Measurements from ENCODE around the gene APOB.

Gene APOB

DNA sequence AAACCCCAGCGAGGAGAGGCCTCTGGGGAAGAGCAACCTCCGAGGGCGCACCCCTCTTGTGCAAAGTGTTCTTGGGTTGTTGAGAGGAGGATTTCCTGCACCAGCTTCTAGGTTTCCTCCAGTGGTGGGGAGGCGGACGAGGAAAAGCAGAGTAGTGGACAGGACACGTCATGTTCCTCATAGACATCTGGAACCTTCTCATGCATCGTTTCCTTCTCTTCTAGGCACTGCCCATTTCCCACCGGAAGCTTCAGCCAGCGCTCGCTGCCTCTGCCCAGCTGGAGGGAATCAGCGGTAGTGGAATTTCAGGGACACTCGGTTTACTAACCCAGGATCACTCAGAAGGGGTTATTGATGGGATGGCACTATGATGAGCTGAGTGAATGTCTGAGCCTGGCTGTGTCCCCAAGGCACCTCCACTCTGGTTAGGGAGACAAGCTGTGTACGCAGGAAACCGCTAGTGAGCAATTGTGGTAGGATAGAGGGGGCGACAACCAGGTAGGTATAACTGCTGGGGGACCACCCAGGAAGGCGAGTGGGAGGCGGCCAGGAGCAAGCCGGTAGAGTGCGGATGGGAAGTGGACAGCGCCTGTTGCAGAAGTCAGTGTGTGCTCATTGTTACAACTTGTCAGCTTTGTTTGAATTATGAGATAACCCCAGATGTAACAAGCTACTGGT is 960 bp upstream of the APOB start:
- no peak for DNase-seq

DNA sequence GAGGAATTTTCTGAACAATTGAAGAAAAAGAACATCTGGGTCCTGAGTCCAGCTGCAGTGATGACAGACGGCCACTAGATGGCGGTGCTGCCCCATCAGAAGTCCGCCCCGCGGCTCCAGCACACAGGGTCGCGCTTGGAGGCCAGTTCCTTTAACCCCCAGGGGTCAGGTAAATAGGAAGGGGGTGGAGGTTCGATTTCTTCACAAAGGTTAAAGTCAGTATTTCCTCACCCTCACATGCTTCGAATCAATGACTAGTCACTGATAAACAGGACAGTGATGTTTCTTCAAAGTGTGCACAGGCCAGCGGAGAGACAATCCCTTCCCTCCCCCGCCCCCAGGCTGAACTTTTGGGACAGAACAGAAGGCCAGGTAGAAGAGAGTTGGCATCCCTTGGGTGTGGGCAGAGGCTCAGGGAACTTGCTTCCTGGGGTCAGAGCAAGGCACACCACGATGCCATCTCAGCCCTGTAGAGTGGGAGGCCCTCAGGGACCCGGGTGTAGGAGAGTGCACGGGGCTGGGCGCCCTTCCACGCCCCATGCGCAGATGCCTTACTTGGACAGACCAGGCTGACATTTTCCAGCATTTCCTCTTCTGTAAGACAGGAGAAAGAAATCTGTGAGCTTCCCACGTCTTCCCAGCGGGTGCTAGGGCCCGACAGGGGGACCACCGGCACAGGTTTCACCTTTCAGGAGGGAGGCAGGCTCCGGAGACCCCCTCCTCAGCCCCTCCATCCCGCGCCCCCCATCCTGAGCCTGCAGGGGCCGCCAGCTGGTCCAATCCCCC is 722 bp downstream of the APOB start:
- peak; percentile 4 to 69 for DNase-seq

DNA sequence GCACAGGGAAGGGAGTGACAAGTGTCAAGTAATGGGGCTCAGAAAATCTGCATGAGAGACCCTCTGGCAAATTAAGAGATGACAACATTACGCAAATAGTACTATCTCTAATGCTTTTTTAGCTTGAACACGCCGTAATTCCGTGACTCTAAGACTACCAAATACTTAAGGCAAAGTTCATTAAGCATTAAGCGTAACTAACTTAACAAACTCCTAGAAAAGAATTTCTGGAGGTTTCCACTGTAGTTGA is 1.2 kb downstream of the APOB start:
- no peak for DNase-seq

DNA sequence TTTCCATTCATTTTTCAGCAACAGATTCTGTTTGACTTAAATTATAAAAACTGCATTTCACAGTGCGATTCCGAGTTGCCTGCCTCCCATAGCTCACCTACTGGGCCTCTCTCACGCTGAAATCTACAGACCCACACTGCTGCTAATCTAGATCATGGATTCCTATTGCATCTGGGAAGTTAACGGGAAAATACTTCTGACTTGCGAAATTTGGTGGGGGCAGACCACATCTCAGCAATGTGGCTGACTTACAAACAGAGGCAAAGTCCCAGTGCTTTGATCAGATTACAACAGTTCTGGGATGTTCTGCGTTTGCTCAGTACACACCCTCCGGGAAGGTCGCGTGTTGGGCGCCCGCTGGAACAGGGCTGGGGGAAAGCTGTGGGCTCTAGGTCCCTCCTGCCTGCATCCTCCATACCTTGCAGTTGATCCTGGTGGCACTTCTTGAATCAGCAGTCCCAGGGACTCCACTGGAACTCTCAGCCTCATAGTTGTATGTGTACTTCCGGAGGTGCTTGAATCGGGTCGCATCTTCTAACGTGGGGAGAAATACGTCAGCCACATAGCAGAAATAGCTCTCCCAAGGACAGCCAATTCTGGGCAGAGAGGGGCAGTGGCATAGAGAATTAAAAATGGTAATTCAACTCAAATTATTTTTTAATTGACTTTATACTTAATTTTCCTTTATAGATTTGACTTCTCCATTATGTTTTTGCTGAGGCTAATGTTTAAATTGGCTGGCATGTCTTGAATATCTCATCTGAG is 1.7 kb downstream of the APOB start:
- DNase-seq = no peak

DNA sequence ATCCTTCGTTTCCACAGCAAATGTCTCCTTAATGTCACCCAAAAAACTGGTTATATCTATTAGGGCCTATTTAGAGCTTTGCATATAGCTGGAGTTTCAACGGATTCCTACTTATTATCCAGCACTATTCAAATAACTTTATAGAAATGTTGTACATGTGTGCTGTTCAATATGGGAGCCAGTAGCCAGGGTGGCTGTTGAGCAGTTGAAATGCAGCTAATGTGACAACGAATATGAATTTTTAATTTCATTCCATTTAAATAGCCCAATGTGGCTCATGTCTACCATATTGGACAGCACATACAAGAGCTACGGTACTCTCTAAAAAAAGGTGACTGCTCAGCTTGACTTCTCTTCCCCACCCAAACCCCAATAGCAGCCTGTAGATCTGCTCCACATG is 2.4 kb downstream of the APOB start:
- no peak for DNase-seq

DNA sequence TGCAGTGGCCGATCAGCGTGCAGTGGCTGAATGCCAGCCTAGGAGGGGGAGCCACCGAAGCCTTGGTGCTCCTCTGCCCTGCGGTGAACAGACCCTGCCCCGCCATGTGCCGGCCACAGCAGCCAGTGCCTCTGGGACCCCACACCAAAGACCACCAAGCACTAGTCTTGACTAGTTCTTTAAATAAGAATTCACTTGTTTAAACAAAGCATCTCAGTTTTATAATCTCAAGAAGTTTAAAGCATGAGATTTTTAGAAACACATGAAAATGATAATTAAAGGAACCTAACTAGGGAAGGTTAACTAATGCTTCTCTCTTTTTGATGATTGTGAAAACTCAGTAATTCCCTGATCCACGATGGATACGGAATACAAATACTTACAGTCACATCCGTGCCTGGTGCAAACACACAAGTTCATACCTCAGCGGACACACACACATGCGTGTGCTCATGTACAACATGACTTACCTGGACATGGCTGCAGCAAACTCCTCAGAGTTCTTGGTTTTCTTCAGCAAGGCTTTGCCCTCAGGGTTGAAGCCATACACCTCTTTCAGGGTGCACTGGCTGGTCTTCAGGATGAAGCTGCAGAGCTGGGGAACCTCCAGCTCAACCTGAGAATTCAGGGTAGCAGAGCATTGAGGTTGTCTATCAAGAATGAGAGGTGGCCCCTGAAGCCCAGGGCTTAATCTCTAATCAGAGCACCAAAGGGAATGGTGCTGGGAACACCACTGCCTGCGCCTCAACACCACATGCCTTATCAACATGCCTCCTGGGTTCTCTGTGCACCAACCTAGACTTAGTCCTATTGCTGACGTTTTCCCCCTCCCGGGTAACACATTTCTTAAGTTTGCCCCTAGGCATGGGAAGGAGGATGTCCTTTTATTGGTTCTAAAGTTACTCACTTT is 3.1 kb downstream of the APOB start:
- no peak for DNase-seq

DNA sequence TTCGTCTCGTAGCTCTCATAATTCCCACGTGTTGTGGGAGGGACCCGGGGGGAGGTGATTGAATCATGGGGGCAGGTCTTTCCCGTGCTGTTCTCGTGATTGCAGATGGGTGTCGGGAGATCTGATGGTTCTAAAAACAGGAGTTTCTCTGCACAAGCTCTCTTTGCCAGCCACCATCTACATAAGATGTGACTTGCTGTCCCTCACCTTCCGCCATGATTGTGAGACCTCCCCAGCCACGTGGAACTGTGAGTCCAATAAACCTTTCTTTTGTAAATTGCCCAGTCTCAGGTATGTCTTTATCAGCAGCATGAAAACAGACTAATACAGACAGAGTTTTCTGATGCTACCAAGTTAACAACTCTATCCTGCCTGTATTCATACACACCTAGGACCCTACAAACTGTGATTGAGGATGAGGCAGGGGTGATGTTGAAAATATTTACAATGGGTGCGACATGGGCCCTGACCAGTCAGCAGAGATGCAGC is 3.9 kb downstream of the APOB start:
- no peak for DNase-seq

DNA sequence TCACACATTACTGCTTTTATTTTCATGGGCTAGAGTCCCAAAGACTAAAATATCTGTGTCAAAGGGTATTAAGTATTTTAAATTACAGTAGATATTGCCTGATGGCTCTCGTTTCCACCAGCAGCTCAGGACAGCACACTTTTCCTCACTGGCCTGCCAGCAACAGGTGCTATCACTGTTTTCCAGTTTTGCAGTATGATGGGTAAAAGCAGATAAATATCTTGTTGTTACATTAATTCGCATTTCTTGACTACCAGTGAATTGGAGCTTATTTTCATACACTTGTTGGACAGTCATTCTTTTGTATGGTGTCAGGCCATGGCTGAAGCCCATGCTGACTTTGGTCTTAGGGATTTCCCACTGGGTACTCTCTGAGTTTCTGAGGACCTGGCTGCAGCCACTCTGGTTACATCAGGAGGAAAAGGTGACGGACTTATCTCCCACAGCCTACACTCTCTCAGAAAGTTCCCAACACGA is 4.8 kb downstream of the APOB start:
- DNase-seq = no peak

DNA sequence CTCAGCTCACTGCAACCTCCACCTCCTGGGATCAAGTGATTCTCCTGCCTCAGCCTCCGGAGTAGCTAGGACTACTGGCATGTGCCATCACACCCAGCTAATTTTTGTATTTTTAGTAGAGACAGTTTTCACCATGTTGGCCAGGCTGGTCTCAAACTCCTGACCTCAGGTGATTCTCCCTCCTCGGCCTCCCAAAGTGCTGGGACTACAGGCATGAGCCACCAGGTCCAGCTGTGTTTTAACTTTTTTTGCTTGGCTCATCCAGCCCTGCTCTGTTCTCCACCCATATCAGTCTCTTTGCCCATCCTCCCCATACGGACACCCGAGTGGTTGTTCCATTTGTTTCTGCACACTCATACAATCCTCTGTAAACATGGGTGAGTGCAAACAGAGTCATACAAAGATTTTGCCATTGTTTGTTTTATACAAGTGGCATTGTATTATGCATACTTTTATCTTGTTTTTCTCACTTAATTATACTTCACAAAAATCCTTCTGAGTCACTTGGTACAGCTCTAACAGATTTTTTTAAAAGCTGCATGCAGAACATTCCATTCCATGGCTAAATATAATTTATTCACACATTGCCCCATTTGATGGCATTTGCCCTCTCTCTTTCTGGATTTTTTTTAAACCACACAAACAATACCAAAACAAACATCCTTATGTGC is 5.3 kb downstream of the APOB start:
- DNase-seq = no peak

DNA sequence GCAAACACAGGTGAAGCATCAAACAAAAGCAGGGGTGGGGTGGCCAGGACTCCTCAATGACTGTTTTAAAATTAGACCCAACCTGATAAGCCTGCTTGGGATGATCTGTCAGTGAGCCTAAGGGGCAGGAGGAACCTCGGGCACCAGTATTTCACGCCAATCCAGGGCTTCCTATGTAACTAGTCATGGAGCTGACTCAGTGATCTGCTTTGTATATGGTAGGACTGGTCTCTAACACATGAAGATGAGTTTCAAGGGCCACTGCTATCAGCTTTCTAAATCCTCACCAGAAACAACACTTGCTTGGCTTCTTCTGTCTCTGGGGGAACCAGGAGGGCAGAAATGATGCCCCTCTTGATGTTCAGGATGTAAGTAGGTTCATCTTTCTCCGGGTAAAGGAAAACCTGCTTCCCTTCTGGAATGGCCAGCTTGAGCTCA is 6.2 kb downstream of the APOB start:
- DNase-seq = no peak

DNA sequence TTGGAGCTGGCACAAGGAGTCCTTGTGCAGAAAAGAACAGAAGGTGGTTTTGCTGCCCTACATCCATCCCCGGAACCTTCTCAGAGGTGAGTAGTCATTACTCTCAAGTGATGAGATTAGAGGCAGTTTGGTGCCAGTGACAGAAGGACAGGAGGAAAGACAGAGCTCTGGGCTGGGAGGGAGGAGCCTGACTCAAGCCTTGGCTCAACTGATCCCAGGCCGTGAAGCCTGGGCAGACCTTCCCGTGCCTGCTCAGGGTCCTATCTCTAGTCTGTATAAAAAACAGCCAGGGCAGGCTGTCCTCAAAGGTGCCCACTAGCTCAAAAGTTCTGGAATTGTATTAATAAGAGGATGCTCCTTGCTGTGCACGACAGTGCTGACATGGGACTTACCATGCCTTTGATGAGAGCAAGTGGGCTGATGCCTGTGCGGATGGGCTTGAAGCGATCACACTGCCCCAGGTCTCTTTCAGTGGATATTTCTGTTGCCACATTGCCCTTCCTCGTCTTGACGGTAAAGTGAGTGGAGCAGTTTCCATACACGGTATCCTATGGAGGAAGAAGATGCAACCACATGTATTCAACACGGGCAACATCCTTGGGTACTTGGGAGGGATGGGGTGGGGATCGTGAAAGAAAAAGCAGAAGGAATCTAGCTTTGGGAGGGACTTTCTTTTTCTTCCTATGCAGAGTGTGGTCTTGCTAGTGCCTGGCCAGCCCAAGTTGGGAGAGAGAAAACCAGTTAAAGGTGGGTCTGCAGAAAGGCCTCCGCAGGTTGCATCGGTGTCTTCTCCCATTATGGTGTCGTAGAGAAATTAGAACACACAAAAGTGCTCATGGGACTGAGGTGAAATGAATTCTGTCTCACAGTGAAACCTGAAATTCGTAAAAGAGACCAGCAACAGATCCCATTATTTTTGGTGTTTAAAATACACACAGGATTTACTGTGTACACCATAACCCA is 6.9 kb downstream of the APOB start:
- no peak for DNase-seq

DNA sequence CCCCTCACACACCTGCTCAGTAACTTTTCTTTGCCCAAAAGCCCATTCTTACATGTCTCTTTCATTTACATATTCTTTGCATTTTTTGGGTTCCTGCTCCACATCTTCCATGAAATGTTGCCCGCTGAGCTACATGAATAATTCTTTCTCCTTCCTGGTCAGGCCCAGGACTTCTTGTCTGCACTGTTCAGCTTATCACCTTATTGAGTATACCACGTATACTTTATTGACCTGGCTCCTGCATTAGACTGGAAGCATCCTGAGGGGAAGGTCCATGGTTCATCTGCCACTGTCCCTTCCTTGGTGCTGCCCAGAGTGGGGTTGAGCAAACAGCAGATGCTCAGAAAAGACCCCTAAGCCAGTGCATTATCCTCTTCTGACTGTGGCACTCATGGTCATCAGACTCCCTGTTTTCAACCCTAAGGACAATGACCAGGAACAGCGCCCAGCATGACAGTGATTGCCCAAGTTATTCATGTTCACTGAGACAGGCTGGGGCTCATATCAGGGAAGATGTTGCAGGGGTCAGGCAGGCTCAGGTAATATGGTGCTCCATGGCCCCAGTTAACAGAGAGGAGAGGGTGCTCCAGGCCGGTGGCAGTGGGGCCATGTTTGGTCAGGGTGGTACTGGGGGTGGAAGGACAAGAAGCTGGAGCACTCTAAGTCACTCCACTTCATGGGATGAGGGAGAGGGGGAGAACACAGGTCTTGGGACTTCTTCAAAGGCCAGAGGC is 7.7 kb downstream of the APOB start:
- DNase-seq = no peak

DNA sequence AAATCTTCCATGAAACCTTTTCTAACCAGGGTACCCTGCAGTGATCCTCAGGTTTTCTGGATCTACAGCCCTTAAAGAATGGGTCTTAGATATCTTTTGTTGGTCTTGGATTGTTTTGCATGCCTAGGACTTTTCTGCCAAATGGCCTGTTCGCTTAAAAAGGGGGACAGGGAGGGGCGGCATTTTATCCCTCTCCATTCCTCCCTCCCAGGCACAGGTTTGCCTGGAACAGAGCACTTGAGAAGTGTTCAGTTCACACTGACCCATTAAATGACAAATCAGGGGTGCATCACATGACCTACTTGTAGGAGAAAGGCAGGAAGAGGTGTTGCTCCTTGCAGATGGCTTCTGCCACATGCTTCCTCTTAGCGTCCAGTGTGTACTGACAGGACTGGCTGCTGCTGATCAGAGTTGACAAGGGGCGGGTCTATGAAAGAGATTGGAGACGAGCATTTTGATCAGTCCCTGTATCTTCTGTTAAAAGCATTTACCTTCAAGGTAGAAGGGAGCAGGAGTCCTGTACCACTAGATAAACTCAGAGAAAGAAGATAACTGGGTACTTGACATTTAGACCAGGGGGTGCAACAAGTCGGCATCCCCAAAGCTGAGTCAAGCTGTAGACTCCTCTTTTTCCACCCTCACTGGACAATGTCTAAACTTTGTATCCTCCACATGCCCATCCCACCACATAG is 8.4 kb downstream of the APOB start:
- DNase-seq = no peak

DNA sequence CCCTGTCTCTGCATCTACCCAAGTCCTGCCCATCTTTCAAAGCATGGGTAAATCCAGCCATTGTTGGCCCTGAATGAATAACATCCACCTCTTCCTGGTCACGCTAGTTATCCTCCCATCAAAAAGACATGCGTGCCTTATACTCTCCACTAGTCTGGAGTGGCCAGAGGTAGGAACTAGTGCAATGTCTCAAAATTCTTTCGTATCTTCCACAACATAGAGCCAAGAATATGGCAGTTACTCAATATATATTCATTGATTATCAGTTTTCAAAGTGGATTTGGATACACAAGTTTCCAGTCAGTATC is 8.9 kb downstream of the APOB start:
- DNase-seq = no peak

DNA sequence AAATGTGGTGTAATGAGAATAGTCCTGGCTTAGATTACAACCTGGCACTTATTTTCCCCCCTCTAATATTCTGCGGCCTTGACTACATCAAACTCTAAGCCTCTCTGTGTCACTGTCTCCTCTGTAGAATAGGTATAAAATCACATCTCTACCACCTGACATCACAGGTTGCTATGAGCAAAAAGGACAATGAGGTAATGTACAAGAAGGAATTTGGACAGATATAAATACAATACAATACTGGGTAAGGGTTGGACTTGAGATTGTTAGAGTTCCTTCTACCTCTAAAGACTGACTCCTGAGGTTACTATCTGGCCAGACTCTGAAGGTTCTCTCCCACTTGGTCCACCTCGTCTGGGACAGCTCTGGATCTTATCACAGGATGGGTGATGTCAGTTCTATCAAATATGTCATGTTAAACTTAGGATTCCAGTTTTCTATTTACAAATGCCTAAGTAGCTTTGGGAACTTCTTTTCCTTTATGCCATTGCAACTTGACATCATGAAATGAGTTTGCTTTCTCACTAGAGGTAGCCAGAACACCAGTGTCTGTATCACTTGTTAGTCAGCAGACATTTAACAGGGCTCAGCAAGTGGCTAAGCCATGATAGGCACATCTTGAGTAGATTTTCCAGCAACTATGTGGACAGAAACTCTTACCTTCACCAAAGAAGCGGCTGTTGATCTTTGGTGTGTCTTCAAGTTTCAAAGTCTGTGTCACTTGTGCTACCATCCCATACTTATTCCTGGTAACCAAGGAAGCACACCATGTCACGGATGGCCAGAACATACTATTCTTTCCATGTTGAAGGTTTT is 9.5 kb downstream of the APOB start:
- DNase-seq = no peak

DNA sequence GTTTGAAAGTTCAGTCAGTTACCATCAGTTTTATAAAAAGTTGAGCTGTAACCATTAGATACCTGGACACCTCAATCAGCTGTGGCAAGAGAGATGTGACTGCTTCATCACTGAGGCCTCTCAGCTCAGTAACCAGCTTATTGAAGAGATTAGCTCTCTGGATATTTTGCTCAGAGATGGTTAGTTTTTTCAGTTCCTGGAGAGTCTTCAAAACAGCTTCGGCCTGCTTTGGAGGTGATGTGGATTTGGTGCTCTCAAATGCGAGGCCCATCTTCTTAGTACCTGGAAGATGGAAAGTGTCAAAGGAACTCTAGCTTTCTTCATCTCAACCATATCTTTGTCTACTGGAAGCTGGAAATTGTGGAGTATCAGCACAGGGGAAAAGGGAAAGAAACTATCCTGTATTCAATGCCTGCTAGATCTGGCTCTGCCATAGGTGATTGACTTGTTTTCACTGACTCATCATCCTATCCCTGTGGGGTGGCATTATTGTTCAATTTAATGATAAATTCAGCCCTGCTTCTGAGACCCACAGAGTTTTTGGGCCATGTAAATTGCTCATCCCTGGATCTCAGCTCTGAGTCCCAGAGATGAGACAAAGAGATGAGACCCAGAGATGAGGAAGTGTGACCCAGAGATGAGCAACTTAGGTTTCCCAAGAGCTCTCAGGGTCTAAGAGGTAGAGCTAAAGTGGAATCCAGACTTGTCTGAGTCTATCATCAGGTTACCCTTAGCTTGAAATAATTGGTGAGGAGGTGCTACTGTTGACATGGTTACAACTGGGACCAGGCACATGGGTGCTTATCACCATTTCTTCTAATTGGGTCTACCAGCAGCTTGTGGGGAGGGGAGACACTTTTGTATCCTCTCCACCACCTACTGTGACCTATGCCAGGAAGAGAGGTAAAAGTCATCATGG is 10.4 kb downstream of the APOB start:
- no peak for DNase-seq

DNA sequence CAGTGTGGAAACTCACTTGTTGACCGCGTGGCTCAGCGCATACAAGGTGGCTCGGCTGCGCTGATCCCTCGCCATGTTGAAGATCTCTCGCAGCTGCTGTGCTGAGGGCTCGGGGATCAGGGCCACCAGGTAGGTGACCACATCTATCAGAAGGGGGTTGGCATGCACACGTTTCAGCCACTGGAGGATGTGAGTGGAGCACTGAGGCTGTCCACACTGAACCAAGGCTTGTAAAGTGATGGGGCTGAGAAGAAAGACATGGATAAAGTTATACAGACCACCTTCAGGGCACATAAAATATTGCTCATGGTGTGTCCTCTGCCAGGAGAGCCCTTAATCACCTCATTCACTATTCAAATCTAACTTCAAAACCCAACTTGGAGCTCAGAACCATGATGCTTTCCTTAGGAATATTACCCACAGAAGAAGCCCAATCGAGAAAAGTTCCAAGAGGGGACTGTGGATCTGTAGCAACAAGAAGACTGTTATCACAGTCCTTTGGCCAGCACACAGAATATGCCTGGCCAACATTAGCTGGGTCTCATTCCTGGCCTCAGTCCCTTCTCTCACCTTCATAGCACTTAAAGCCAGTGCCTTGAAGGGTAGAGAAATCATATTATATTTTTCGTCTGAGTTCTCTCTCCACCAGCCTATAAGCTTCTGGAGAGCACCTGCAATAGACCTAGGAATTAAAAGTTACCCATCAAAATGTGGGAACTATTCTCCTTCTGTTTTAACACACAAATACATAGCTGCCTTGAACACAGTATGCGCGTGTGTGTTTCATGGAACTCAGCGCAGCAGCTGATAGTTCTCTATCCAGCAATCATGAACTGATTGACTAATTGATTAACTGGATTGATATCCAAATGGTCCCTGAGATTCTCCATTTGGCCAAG is 11.3 kb downstream of the APOB start:
- DNase-seq = no peak
